Measurements from ENCODE around the gene SV2C.
"Not testable (repeated sequence)": the region's sequence is repeated elsewhere in the genome, so short reads cannot be mapped to it uniquely, and the experiment has no call there.

Gene SV2C

GRCh38 chr5:76084496-76085242, 1.5 kb downstream of the SV2C start:
- H3K4me3 ChIP-seq (ENCODE audit: low read depth, low read length): no peak overlapping the region
- TF ChIP-seq CTCF (IDR thresholded peaks at IDR 0.05; ENCODE audit: low read depth, low read length): no peak

GRCh38 chr5:76085243-76085579, 2.0 kb downstream of the SV2C start:
- no peak overlapping the region for H3K4me3 ChIP-seq (ENCODE audit: low read depth, low read length)
- TF ChIP-seq CTCF (IDR thresholded peaks at IDR 0.05; ENCODE audit: low read depth, low read length): no peak

DNA sequence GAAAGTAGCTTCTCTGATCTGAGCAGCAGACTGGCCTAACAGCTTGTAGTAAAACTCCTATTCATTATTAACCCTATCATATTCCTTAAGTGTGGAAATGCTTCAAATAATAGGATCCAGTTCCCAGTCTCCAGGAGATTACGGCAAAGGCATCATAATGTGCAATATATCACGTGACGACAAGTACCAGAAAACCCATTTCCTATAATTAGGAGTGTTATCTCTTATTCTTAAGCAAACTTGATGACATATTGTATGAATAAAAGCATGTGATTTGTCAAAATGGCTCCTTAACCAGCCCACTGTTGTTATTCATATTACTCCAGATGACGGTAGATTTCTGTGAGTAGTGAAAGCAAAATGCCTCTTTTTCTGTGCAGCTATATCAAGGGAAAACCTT, 2.9 kb downstream of the SV2C start:
- TF ChIP-seq CTCF (IDR thresholded peaks at IDR 0.05; ENCODE audit: low read depth, low read length): no peak
- H3K4me3 ChIP-seq (ENCODE audit: low read depth, low read length): no peak overlapping the region

- not testable (repeated sequence) for H3K4me3 ChIP-seq (ENCODE audit: low read depth, low read length)
These were observed 6.0 kb downstream of the SV2C start for GRCh38 chr5:76089156-76089555.

GRCh38 chr5:76091351-76091750, 8.2 kb downstream of the SV2C start:
- no peak for TF ChIP-seq CTCF (IDR thresholded peaks at IDR 0.05; ENCODE audit: low read depth, low read length)
- no peak overlapping the region for H3K4me3 ChIP-seq (ENCODE audit: low read depth, low read length)

- H3K4me3 ChIP-seq (ENCODE audit: low read depth, low read length): no peak overlapping the region
- no peak for TF ChIP-seq CTCF (IDR thresholded peaks at IDR 0.05; ENCODE audit: low read depth, low read length)
These were observed 16.1 kb downstream of the SV2C start for GRCh38 chr5:76099286-76099702.

- H3K4me3 ChIP-seq (ENCODE audit: low read depth, low read length): no peak overlapping the region
- no peak for TF ChIP-seq CTCF (IDR thresholded peaks at IDR 0.05; ENCODE audit: low read depth, low read length)
These were observed 16.6 kb downstream of the SV2C start for GRCh38 chr5:76099756-76100155.

- TF ChIP-seq CTCF (IDR thresholded peaks at IDR 0.05; ENCODE audit: low read depth, low read length): no peak
- no peak overlapping the region for H3K4me3 ChIP-seq (ENCODE audit: low read depth, low read length)
These were observed 20.8 kb downstream of the SV2C start for GRCh38 chr5:76104027-76104426.
